Measurements from ENCODE around the gene CTXN2. TPM values are rescaled to one million over a fixed set of nuclear protein-coding genes. Genes with fewer than 3 reads are reported as not detected.
A peak's percentile ranks its signal among the peaks of the same experiment; 100 is the strongest.

The CTXN2 gene
- total RNA-seq, 1 experiment from 2014 or later, result 0.11 TPM

DNA sequence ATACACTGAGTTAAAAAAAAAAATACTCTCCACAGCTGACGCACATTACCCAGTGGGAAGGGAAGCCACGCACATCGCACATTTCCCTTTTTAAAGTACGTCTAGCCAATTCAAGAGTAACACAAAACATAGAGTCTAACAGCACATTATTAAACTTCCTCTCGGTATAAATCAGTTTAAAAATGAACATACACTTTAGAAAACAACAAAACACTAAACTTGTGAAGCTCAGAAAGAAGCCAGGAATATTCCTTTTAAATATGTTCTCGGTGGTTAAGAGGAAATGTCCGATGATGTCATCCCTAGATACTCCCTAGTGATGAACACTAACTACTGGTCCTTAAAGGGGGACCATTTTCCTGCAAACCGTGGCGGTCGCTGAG lies 14.1 kb upstream of the CTXN2 start:
- no peak overlapping the region for H4K91ac ChIP-seq (ENCODE audit: insufficient read length, low read depth, low read length)
- WGBS (ENCODE audit: extremely low coverage, insufficient read length, low lambda C conversion rate), result no CpG with 5 or more reads among the region's 10 CpGs
- H3K23ac ChIP-seq (ENCODE audit: insufficient read length, low read depth, low read length), result no peak overlapping the region
- H3K14ac ChIP-seq (ENCODE audit: insufficient read depth, low read length), result peak overlapping the region; percentile 94; the same call in 1 of the 2 replicates
- no peak overlapping the region for H4K5ac ChIP-seq (ENCODE audit: insufficient read length, low read depth, low read length)
- H3K27me3 Mint-ChIP-seq (ENCODE audit: low read depth), result no peaks in the 10 kb centered on the region
- peaks cover 0 to 5% (median 0%) of the 10 kb centered on the region in 3 experiments; a peak in 4 of 7 replicates for H3K36me3 Mint-ChIP-seq (ENCODE audit: insufficient read depth in 1 of 3, low read depth in 3 of 3)
- H3K79me1 ChIP-seq (ENCODE audit: insufficient read depth, low read depth, low read length, poor library complexity, severe bottlenecking), result no peaks in the 10 kb centered on the region
- H3K4ac ChIP-seq (ENCODE audit: low read depth, low read length), result no peak overlapping the region
- H3K27me3 ChIP-seq (ENCODE audit: insufficient read depth, low read length), result no peaks in the 10 kb centered on the region
- H4K20me1 ChIP-seq (ENCODE audit: control insufficient read depth, insufficient read depth, insufficient read length), result no peaks in the 10 kb centered on the region
- H3K9ac ChIP-seq (ENCODE audit: extremely low read depth, insufficient read length, low read length), result peak overlapping the region; percentile 85
- H3T11ph ChIP-seq (ENCODE audit: low read length), result no peak overlapping the region
- H3K4me3 Mint-ChIP-seq, result peak overlapping the region; percentile 90 to 95
- no peak for DNase-seq
- H2BK20ac ChIP-seq (ENCODE audit: low read depth, low read length, poor library complexity, severe bottlenecking), result no peak overlapping the region
- H3K18ac ChIP-seq (ENCODE audit: insufficient read length, low read depth, low read length), result no peak overlapping the region
- no peaks in the 10 kb centered on the region for H3K23me2 ChIP-seq (ENCODE audit: insufficient read length, low read depth, low read length, poor library complexity, severe bottlenecking)
- no peak overlapping the region for H2AK5ac ChIP-seq (ENCODE audit: insufficient read length, low read length)
- H3K56ac ChIP-seq (ENCODE audit: insufficient read length, low read depth, low read length), result no peak overlapping the region
- peaks cover 26% of the 10 kb centered on the region; the same call in 1 of the 2 replicates for H3K79me2 ChIP-seq (ENCODE audit: insufficient read depth, low read length)
- no peak overlapping the region for H2AFZ ChIP-seq (ENCODE audit: low read length)
- peaks cover 58 to 62% of the 10 kb centered on the region in 2 experiments for H3K4me1 Mint-ChIP-seq
- H4K8ac ChIP-seq (replicated peaks; ENCODE audit: insufficient read length, low read depth, low read length), result no peak overlapping the region
- TF ChIP-seq CTCF (conservative IDR thresholded peaks at IDR 0.05), result no peak
- H3K4me2 ChIP-seq (ENCODE audit: insufficient read depth, insufficient read length, low read length), result peak overlapping the region; percentile 85
- H2BK15ac ChIP-seq (ENCODE audit: low read depth, low read length), result no peak overlapping the region
- peaks cover 2% of the 10 kb centered on the region; the same call in 1 of the 2 replicates for H3K4me1 ChIP-seq (ENCODE audit: insufficient read depth, low read length)
- no peak overlapping the region for H2BK12ac ChIP-seq (ENCODE audit: insufficient read length, low read depth, low read length)
- H2BK120ac ChIP-seq (ENCODE audit: low read depth, low read length, poor library complexity, severe bottlenecking), result no peak overlapping the region
- no peaks in the 10 kb centered on the region for H3K9me3 Mint-ChIP-seq
- no peak overlapping the region for H3K27ac ChIP-seq (ENCODE audit: insufficient read length, low read depth, low read length)
- H3K27ac Mint-ChIP-seq, result peak overlapping the region; percentile 96 to 97 (median 97)
- no peaks in the 10 kb centered on the region for H3K9me3 ChIP-seq (ENCODE audit: control insufficient read depth, low read depth, low read length)
- no peak overlapping the region for H2BK5ac ChIP-seq (ENCODE audit: insufficient read length, low read length)
